ENCODE data around the gene CXXC5.

CXXC5 gene

DNA sequence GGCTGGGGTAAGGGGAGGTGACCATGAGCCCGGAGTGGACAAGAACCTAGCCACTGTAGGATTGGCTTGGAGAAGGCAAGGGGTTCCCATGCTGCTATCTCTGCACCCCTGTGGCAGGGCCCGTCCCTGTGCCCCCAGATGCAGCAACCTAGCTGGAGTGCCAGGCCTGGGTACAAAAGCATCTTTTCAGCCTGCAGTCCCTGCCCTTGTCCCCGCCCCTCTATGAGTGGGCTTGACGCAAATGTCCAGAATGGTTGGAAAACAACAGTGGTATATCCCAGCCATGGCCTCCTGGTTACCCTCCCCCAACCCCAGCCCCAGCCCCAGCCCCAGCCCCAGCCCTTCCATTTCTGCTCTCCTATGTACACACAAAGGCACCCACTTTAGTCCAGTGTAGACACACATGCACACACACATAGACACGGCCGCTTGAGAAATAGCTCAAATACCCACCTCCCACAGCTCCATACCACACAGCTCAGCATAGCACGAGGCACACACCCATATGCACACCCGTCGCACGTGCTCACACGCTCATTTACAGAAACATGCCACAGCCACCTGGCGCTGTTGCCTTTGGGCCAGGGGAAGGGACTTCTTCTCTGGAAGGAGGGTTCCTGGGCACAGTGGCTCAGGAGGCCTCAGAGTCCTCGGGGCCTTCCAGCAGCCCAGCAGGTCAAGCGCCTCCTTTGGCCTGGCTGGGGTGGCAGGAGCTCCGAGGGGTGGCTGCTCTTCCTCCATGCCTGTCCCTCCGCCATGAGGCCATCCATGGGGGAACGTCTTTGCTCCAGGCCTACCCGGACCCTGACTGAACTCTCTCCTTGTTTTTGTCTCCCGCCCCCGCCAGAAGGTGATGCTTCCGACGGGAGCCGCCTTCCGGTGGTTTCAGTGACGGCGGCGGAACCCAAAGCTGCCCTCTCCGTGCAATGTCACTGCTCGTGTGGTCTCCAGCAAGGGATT, 34.1 kb downstream of the CXXC5 start:
- no peak for DNase-seq

DNA sequence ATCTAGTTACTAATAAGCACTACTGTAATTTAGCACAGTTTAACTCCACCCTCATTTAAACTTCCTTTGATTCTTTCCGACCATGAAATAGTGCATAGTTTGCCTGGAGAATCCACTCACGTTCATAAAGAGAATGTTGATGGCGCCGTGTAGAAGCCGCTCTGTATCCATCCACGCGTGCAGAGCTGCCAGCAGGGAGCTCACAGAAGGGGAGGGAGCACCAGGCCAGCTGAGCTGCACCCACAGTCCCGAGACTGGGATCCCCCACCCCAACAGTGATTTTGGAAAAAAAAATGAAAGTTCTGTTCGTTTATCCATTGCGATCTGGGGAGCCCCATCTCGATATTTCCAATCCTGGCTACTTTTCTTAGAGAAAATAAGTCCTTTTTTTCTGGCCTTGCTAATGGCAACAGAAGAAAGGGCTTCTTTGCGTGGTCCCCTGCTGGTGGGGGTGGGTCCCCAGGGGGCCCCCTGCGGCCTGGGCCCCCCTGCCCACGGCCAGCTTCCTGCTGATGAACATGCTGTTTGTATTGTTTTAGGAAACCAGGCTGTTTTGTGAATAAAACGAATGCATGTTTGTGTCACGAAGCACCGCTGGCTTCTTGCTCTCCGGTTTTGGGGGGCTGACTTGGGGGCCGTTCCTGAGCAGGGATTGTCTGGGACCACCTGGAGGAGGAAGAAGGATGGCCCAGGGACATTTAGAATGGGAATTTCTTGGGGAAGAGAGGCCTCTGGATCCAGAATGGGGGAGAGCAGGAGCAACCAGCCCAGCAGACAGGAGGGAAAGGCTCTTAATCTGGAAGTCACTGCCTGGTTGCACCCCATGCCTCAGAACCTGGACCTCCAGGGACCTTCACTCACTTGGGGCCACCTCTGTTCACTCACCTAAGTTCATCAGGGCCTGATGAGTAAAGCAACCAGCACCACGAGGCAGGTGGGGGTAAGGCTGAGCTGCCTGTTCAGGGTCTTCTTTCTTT, 35.4 kb downstream of the CXXC5 start:
- no peak for DNase-seq

DNA sequence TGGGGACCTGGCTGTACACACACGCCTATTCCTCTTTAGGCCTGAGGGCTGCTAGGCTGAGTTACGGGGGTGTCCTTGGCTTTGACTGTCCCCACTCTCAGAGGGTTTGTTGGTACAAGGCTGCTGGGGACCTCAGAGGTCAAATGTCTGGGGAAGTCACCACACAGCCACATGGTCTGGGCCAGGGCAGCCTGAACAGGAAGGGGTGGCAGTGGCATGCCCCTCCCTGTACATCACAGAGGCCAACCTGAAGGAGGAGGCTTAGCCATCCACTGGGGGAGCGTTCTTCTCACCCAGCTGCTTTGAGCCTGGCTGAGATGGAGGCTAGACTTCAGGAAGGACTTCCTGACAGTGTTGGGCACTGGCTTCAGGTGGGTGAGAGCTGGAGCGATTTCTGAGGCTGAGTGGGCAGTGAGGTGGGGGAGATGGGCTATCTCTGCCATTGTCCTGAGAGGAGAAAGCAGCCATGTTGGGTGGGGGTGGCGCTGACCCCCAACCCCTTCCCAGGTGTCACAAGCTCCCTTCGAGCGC, 36.3 kb downstream of the CXXC5 start:
- no peak for DNase-seq

DNA sequence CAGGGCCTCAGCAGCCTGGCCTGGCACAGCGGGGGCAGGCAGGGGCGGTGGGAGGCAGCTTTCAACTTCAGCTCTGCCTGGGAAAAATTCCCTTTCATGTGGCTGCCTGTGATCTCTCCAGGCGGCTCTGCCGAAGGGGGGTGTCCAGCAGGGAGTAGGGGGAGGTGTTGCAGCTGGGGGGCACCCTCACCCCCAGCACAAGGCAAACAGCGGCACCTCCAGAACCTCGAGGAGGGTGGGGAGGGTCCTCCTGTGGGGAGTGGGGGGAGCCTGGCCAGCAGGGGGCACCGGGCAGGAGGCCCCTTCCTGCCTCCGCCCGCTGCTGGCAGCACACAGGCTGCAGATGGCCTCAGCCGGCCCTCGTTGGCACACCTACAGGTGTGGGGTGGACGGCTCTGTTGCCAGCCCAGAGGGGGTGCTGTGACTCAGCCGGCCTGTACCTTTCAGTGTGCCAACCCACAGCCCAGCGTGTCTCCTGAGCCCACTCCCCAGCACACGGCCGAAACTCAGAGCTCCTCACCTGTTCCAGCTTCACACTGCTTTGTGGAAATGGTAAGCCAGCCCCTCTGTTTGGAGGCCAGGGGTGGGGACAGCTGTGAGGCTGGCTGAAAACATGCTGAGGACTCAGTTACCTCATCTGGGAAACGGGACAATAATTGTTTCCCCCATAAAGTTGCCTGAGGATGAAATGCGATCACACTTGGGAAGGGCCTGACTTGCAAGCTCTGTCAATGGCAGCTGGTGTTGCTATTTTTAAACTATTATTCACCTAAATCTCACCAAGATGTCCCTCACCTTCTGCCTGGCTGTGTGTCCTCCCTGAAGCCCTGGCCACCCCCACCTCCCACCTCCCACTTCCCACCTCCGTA, 37.0 kb downstream of the CXXC5 start:
- DNase-seq, result no peak

DNA sequence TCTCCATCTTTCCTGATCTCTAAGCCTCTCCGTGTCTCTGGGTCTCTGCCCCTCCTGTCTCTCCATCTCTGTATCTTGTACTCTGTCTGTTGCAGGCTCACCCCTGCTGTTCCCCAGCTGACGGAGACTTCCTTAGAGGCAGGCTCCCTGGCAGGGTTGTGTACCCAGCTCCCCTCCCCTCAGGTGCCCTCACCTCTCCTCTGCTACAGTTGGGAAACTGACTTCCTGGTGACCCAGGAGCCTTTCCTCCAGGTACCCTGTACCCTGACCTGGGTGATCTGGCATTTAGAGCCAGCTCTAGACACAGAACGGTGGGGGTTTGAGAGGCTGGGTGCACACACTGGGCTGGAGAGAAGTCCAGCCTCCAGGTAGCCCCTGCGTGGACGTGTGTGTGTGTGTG, 37.7 kb downstream of the CXXC5 start:
- no peak for DNase-seq

DNA sequence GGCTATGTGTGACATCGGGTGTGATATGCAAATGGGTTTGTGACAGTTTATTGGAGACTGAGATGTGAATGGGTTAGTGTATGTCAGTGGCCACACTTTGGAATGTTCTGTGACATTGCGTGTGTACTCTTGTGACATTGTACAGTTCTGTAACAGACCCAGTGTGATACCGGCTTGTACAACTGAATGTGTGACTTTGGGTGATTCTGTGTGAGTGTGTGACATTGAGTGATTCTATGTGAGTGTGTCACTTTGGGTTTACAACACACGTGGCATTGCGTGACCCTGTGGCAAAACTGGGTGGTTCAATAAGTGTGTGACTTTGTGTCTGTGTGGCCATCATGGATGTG, 38.2 kb downstream of the CXXC5 start:
- no peak for DNase-seq

DNA sequence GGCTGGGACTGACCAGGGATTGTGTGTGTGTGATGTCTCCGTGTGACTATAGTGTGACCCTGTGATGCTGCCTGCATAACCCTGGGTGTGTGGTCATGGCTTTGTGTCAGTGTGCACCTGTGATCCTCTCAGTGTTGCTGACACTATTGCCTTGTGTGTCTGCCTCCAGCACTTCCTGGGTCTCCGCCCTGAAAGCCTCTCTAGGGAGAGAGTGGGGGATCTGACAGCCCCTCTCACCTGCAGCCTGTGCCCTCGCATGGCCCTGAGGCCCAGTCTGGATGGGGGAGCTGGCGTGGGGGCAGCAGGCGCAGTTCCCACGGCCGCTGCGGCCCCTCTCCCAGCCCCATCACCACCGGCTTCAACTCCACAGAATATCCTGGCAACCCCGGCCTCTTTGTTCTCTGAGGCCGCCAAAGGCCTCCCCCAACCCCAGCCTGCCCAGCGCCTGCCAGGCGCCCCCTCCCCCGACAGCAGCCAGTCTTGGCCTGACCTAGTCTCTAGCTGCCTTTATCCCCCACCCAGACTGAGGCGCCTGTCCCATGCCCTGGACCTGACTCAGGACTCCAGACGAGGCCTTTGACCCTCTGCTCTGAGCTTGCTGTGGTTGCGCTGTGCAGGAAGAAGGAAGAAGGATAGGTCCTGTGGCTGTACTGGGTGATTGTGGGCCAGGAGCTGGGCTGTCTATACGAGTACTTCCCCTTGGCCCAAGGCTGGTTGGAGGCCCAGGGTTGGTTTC, 38.7 kb downstream of the CXXC5 start:
- no peak for DNase-seq

DNA sequence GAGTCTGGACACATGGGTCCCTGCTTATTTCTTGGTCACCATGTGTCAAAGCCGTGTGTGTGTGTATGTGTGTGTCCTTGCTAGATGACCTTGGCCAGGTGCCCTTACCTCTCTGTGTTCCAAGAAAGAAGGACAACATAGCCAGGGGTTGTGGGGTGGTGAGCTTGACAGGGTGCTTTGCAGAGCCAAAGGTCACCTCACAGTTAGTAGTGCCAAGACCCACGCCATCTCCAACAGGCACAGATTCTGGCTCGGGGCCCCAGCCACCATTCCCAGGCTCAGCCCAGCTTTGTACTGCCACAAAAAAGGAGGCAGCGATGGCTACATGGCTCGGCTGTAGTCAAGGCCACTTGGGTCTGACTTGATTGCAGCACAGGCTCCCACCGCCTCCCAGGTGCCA, 39.5 kb downstream of the CXXC5 start:
- no peak for DNase-seq

DNA sequence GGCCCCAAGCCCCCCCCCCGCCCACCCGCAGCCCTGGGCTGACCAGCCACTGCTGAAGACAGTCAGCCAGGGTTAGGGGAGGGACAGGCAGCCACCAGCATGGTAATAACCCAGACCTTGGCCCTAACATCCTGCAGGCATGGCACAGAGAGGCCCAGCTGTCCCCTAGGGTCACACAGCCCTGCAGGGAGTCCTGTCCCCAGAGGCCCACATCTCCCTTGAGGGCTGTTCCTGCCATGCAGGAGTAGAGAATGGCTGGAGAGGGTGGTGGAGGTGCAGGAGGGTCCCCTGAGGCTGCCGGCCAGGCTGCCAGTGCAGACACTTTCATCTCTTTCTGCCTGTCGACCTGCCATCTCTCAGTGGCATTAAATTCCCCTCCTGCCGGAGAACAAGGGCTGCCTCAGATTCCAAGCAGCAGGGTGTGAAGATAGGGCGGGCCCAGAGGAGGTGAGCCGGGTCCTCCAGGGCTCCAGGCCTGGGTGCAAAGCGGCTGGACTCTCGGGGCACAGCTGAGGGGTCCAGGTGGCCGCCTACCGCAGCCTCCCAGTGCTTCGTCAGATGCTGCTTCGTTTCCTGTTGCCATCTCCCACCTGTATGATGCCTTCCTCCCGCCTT, 40.0 kb downstream of the CXXC5 start:
- DNase-seq, result no peak

DNA sequence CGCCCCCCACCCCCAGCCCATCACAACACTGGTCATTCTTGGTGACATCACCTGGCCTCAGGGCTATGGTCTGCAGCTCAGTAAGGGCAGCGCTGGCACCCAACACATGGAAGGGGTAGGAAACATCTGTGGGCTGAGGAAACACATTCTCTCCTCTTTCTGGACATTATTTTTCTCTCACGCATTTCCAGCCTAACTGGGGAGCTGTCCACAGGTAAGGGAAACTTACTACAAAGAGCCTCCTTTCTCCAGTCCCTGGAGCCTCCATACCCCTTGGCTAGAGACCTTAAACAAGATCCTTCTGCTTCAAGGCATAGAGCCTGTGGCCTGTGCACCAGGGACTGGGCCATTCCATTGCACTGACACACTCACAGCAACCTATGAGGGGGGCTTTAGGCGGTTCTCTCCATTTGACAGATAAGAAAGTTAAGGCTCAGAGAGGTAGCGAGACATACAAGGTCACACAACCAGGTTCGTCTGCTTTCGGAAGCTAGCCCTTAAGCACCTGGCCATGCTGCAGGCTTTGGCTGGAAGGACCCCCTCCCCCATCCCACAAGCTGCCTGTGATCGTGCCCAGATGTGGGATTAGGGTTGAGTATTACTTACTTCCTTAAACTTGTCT, 40.7 kb downstream of the CXXC5 start:
- no peak for DNase-seq

DNA sequence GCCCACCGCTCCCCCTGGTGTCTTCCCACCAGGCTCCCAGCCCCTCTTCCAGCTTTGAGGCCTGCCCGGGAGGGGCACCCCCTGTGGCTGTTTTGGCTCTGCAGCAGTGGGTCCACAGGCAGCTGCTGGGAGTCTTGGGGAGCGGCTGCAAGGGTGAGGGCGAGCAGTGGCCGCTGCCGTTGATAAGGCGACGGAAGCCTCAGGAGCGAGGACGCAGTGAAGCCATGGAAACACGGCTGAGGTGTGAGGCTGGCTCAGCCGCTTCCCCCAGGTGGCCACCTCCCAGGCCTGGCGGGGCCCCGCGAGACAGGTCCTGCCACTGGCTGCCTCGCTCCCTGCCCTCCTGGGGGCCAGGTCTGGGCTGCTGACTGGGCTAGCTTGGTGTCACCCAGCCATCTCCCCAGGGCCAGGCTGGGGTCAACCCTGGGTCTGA, 41.5 kb downstream of the CXXC5 start:
- DNase-seq, result no peak

DNA sequence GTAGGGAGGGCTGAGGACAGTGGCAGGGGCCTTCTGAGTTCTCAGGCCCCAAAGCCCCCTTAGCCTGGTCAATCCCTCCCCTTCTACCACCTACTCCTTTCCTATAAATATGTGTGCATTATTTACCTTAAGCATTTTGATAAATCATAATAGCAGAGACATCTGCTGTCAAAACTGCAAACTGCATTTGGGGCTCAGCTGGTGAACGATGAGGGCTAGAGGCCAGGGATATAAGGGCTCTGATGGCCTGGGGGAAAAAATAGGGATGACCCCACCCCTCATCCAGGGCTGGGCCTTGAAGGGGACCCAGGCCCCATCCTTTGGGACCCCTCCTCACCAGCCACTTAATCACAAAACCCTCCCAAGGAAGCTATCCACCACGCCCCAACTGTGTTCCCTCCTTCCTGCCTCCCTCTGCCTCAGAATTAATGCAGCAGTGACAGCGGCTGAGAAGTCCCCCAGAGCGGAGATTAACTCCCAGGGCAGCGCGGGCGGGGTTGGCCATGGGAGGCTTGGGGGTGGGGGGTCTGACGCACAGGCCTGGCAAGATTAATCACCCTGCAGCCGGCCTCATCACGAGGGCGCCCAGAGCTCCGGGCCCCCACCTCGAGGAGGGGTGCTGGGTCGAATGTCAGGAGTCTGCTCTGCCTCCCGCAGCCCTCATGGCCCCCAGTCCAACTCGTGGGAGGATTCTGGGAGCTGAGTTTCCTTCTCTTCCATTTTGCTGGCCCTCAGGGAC, 42.1 kb downstream of the CXXC5 start:
- no peak for DNase-seq

DNA sequence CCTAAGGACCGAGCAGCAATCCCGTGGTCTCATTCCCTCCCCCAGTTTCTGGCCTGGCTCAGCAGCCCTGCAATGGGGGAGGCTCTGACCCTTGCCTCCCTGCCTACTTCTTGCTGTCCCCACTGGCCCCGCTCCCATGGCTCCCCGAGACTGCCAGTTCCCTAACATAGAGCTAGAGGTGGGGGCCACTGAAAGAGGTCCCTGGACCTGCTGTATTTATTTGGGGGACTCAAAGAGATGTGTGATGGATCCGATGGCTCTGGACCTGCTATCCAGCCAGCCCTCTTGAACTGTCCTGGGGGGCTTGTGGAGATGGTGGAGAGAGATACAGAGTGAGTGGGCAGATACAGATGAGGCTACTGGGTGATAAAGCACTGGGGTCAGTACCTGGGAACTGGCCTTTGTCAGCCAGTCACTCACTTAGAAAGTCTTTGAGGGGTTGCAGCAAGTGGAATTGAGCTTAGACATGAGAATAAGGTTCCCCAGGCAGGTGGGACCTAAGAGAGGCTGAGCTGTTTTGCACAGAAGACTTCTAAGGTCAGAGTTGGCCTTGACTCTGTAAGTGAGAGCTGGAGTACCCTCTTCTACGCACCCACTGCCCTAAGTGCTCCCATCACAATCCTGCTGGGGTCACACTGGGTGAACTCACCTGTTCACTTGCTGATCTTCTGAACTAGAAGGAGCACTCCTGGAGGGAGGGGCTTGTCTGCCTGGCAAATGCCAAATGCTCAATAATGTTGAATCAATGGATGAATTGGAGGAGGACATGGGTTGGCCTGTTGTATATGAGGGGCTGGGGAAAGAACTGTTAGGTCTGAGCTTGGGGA, 42.9 kb downstream of the CXXC5 start:
- DNase-seq, result no peak

DNA sequence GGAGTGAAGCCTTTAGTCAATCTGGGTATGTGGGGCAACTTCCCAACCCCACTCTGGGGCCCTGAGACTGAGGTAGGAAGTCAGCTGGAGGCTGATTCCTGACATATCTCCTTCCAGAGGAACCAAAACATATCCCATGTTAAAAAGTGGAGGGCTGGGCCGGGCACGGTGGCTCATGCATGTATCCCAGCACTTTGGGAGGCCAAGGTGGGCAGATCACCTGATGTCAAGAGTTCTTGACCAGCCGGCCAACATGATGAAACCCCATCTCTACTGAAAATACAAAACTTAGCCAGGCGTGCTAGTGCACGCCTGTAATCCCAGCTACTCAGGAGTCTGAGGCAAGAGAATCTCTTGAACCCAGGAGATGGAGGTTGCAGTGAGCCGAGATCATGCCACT, 44.0 kb downstream of the CXXC5 start:
- no peak for DNase-seq

DNA sequence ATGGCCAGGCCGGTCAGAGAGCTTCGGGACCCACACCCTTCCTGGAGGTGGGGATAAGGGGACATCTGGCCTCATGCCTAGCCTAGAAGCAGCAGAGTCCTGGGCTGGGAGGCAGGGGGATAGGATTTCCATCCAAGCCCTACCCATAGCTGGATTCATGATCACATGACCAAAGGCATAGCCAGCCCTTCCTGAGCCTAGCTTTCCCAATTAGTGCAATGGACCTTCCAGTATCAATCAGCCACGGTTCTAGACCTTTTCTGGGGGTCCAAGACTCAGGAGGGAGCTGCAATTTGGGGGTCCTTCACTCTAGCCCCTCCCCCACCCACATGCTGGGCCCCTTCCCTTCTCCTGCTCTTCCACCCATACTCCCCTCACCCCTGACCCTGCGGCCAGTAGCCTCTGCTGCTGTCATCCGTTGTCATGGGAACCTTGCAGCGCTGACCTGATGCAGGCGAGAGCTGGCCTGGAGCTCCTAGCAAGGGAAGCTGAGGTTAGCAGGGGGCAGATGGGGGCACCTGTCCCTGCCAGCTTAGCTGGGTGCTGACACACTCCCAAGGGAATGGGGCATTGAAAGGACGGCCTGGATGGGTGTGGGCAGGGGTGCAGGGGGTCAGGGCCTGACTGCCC, 44.6 kb downstream of the CXXC5 start:
- DNase-seq, result no peak

DNA sequence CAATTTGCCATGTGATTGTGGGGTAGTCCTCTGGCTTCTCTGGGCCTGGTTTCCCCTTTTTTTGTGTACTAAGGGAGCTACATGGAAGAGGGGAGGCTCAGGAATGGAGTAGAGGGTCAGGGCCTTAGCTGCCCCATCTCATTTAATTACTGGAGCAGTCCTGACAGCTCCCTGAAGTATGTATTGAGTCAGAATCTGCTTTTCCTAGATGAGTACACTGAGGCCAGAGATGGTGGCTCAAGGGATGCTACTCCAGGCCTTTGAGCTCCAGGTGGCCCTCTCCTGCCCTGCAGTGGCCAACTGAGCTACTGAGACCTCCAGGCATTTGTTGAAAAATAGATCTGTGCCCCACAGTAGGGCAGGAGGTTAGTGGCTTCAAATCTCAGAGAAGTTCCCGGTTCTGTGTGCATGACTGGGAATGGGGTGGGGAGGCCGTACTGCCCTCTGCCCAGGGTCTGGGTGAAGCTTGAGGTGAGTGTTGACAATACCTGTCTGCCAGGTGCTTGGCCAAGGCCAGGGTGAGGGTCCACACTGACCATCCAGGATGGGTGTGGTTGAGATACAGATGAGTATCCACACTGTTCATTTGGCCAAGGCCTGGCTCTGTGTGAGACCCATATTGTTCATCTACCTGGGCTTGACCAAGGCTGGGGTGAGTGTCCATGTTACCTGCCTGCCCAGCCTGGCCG, 45.7 kb downstream of the CXXC5 start:
- no peak for DNase-seq

DNA sequence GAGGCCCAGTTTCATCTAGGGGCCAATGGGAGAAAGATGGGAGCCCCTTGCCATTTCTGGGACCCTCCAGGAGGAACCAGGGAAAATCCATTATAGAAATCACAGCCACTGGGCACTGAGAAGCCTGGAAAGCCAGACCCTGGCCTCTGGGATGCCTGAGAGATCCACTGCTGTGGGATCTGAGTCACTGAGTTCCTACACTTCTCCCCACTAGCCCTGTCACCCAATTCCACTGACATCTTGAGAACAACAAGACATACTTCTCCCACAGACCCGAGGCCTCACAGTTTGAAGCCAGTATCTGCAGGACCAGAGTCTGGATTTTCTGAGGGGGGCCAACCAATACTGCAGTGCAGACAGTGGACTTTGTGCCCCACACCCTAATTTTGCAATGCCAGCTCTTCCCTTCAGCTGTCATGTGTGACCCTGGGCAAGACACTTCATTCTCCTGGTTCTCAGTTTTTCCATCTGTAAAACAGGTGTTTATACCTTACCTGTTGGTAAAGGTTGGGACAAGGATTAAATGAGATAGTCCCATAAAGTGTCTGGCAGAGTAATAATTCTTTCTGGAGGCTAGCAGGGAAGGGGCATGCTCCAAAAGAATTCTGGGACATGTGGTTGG, 46.5 kb downstream of the CXXC5 start:
- no peak for DNase-seq

DNA sequence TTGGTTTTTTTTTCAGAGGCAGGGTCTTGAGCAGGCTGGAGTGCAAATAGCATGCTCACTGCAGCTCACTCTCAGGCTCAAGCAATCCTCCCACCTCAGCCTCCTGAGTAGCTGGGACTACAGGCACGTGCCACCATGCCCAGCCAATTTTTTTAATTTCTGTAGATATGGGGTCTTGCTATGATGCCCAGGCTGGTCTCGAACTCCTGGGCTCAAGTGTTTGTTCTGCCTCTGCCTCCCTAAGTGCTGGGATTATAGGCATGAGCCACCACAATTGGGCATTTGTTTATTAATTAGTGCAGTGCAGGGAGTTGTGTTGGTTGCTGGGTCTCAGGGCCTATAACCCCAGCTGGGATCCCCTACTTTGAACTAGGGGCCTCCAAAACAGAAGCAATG, 47.0 kb downstream of the CXXC5 start:
- no peak for DNase-seq
